ENCODE measurements around the gene MRPL24. TPM values are rescaled to one million over a fixed set of nuclear protein-coding genes. Genes with fewer than 3 reads are reported as not detected.

The MRPL24 gene
- total RNA-seq, 8 experiments from 2014 or later: 81.4 to 166 (median 101) TPM

DNA sequence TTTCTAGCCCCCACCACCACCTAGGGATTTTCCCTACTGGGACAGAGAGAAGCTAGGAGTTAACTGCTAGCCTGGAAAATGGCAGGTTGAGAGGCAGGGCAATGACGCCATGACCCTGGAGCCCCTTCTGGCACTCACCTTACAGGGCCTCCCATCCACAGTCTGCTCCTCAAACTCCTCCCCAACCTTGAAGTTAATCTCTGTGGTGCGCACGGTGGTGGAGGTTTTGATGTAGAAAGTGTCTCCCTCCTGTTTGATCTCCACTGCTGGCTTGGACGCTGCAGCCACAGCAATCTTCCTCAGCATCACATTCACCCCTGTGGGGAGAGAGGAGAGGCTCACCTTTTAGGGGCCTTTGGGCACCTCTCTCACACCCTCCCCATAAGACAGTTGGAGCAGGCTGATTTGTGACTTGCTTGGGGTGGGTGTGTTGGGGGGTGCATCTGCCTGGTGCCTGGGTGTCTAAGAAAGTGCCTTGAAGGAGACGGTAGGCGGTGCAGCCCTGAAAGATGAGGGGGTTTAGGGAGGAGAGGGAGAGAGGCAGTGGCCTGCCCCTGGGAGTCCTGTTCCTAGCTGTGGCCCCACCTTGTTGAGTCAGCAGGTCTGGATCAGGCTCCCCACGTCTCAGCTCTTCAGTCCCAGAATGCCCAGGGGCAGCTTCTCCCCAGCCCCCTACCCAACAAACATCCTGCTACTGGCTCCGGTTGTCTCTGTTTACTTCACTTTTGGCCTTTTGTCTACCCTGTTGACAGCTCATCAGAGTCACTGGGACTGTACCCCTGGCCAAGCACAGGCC, 40.0 kb downstream of the MRPL24 start:
- Histone ChIP-seq H3K27ac (no peak overlapping the region), H3K4me3 (no peak overlapping the region), H3K4me1 (replicated peaks in 1 of 2) (peaks cover 31 to 53% of the 10 kb centered on the region in 2 donors)
- in situ Hi-C loops (cut with MboI; ENCODE audit: low pct_unique_long_range_greater_than_20kb in 2 of 9, low sequenced_read_pairs in 9 of 9, unreplicated experiment in 9 of 9): no loop called here
- WGBS, 10 experiments: 60 to 86% (median 76%) methylated on average over 1 to 7 of the region's 8 CpGs; no CpG with 5 or more reads in 4 of the 10 experiments
- ATAC-seq (replicated peaks in 6 of 8): no peak

DNA sequence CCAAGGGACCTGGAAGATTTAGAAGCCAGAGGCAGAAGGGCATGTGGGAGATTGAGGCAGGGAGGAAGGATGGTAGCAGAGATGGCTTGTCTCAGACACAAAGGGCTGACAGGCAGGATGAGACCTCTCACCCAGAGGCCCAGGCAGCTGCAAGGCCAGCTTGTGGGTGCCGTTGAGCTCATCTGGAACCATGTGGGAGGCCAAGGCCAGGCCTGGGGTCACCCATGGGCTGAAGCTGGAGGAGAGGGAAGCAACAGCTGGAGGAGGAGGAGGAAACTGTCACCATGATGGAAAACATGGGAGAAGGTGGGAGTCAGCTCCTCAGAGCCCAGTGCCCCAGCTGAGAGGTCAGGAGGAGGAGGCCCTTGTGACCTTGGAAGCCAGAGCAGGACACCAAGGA, 41.9 kb downstream of the MRPL24 start:
- ATAC-seq (replicated peaks in 6 of 8): no peak
- H3K27ac ChIP-seq: no peak overlapping the region
- WGBS, 10 experiments: 13 to 14% methylated on average over 1 of the region's 1 CpG; no CpG with 5 or more reads in 8 of the 10 experiments
- H3K4me1 ChIP-seq (replicated peaks in 1 of 2): peaks cover 37 to 46% of the 10 kb centered on the region in 2 donors
- no peak overlapping the region for H3K4me3 ChIP-seq
- in situ Hi-C loops (cut with MboI; ENCODE audit: low pct_unique_long_range_greater_than_20kb in 2 of 9, low sequenced_read_pairs in 9 of 9, unreplicated experiment in 9 of 9): loop anchor here in 2 of 9 experiments (25.0 kb wide), 1 partner anchor 163 kb away; the partner anchor contains the start of genes INSRR (in 2 of the 2) and NTRK1 (in 2 of the 2)

DNA sequence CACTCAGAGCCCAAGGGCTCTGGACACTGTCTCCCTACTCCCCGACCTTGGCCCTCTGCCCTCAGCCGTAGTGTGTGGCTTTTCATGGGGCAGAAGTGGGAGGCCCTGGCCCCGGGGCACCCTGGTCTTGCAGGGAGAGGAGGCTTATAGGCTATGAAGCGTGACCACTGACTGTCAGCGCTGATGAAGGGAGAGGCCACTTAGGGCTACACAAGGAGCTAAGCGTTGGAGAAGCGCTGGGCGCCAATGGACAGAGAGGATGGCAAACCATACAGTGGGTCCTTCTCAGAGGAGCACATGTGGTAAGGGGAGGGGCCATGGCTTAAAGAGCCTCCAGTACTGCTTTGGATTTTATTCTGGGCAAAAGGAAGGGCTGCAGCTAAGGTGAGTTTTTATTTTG, 43.4 kb downstream of the MRPL24 start:
- WGBS, 10 experiments: 50 to 83% (median 67%) methylated on average over 2 to 8 of the region's 8 CpGs; no CpG with 5 or more reads in 6 of the 10 experiments
- peak in 6 of 8 experiments; percentile 12 to 43 (median 18) for ATAC-seq (replicated peaks in 6 of 8)
- peak overlapping the region in 1 of 2 donors; percentile 14 for H3K27ac ChIP-seq
- no peak overlapping the region for H3K4me3 ChIP-seq
- peaks cover 46 to 50% of the 10 kb centered on the region in 2 donors for H3K4me1 ChIP-seq (replicated peaks in 1 of 2)
- in situ Hi-C loops (cut with MboI; ENCODE audit: low pct_unique_long_range_greater_than_20kb in 2 of 9, low sequenced_read_pairs in 9 of 9, unreplicated experiment in 9 of 9): loop anchor here in 2 of 9 experiments (25.0 kb wide), 1 partner anchor 165 kb away; the partner anchor contains the start of genes INSRR (in 2 of the 2) and NTRK1 (in 2 of the 2)

DNA sequence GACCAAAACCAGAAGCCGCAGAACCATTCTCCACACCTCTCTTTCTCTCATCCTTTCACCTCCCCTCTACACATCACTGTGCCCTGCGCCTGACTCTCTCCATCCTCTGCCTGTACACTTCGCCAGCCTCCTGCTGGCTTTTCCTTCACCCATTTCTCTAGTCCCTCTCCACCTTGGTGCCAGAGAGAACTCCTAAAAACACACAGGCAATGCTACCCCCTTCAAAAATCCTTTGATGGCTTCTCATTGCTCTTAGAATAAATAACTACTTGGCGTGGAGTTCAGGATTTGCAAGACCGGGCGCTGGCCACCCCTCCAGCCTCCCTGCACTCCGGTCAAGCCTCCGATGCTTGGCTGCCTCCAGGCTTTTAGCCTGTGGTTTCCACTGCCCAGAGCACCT, 44.1 kb downstream of the MRPL24 start:
- no peak for ATAC-seq (replicated peaks in 6 of 8)
- H3K4me3 ChIP-seq: no peak overlapping the region
- 60 to 90% (median 74%) methylated on average over 2 to 8 of the region's 8 CpGs; no CpG with 5 or more reads in 2 of the 10 experiments for WGBS, 10 experiments
- in situ Hi-C loops (cut with MboI; ENCODE audit: low pct_unique_long_range_greater_than_20kb in 2 of 9, low sequenced_read_pairs in 9 of 9, unreplicated experiment in 9 of 9): loop anchor here in 2 of 9 experiments (25.0 kb wide), 1 partner anchor 166 kb away; the partner anchor contains the start of genes INSRR (in 2 of the 2) and NTRK1 (in 2 of the 2)
- peaks cover 46 to 50% of the 10 kb centered on the region in 2 donors for H3K4me1 ChIP-seq (replicated peaks in 1 of 2)
- no peak overlapping the region for H3K27ac ChIP-seq

DNA sequence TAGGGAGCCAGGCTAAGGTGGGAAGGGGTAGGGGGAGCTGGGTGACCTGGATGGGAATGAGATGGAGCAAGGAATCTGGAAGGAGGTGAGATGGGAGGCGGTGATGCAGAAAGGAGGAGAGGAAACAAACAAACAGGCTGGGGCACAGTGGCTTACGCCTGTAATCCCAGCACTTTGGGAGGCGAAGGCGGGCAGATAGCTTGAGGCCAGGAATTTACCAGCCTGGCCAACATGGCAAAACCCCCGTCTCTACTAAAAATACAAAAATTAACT, 46.3 kb downstream of the MRPL24 start:
- in situ Hi-C loops (cut with MboI; ENCODE audit: low pct_unique_long_range_greater_than_20kb in 2 of 9, low sequenced_read_pairs in 9 of 9, unreplicated experiment in 9 of 9): loop anchor here in 2 of 9 experiments (25.0 kb wide), 1 partner anchor 168 kb away; the partner anchor contains the start of genes INSRR (in 2 of the 2) and NTRK1 (in 2 of the 2)
- no peak overlapping the region for H3K27ac ChIP-seq
- H3K4me3 ChIP-seq: no peak overlapping the region
- H3K4me1 ChIP-seq (replicated peaks in 1 of 2): peaks cover 60 to 61% of the 10 kb centered on the region in 2 donors
- no peak for ATAC-seq (replicated peaks in 6 of 8)
- 61 to 100% (median 88%) methylated on average over 1 to 5 of the region's 5 CpGs; no CpG with 5 or more reads in 3 of the 10 experiments for WGBS, 10 experiments

DNA sequence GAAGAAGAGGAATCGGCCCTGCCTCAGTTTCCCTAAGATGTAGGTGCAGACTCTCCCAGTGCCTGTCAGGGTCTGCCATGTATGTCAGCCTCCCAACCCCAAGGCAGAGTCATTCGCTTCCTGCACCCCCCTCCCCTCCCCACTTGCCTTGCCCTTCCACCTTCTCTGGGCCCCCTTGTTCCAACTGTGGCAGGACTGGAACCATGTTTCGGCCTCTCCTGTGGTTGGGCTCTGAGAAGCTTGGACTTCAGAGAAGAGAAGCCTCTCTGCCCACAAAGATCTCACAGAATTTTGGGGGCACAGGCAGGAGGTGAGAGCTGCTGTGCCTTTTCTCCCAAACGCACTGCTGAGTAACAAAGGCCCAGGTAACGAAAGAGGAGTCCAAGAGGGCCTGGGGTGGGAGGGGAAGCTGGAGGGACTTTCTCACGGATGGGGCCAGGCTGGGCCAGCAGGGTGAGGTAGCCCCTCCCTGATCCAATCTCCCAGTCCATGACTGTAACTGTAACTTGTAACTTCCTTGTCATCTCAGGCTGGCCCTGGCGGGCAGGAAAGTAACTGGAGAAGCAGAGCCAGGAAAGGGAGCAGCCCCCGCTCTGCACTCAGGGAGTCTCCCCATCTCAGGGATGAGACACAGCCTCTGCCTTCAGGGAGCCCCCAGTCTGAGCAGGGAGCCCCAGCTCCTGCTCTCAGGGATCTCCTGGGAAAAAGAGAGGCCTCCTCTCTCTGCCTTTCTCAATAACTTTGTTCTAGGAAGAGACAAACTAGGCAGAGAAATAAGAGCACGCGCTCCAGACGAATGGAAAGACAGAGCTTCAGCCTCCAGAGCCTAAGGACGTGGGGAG, 46.8 kb downstream of the MRPL24 start:
- peak in 1 of 8 experiments; percentile 9 for ATAC-seq (replicated peaks in 6 of 8)

DNA sequence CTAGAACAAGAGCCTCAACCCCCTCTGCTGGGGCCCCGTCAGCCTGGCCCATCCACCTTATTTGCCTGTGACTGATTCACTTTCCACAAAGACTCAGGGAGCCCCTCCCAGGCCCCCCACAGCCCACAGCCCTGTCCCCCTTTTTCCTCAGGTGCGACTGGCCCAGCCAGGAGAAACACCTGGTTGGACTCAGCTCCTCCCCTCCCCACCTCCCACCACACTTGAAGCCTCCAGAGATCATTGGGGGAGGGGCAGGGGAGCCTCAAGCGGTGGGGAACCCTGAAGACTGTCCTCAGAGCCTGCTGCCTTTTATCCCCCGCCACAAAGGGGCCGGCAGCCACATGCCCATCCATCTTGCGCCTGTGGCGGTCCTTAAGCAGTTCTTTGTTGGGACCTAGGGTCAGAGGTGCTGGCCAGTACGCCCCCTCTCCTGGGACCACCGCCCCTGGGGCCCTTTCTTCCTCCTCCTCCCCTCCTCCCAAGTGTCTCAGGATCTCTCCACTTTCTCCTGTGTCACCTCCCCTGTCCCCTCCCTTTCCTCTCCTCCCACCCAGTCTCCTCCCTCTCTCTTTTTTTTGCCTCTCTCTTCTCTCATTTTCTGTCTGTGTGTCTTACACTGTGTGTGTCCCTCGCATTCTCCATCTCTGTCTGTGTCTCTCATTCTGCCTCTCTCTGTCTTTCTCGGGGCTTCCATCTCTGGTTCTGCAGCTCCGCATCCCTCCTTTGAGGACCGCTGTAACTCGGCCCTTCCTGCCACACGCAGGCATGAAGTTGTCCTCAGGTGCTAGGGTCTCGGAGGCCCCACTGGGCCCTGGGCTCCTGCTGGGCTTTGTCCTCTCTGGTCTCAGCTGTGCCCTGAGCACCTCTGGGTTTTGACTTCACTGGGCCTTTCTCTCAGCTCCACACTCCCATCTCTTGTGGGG, 47.7 kb downstream of the MRPL24 start:
- Histone ChIP-seq H3K4me3 (no peak overlapping the region), H3K4me1 (replicated peaks in 1 of 2) (peaks cover 64 to 66% of the 10 kb centered on the region in 2 donors), H3K27ac (peak overlapping the region; percentile 4 to 51)
- in situ Hi-C loops (cut with MboI; ENCODE audit: low pct_unique_long_range_greater_than_20kb in 2 of 9, low sequenced_read_pairs in 9 of 9, unreplicated experiment in 9 of 9): loop anchor here in 2 of 9 experiments (25.0 kb wide), 1 partner anchor 169 kb away; the partner anchor contains the start of genes INSRR (in 2 of the 2) and NTRK1 (in 2 of the 2)
- peak in 3 of 8 experiments; percentile 16 to 25 (median 22) for ATAC-seq (replicated peaks in 6 of 8)
- WGBS, 10 experiments: 18 to 85% (median 58%) methylated on average over 1 to 7 of the region's 16 CpGs; no CpG with 5 or more reads in 2 of the 10 experiments

More for the DNA sequence above, 46.8 kb downstream of the MRPL24 start:
- 32 to 86% (median 72%) methylated on average over 3 to 7 of the region's 12 CpGs; no CpG with 5 or more reads in 2 of the 10 experiments for WGBS, 10 experiments
- Histone ChIP-seq H3K4me1 (replicated peaks in 1 of 2) (peaks cover 64 to 66% of the 10 kb centered on the region in 2 donors), H3K27ac (peak overlapping the region in 1 of 2 donors; percentile 51), H3K4me3 (no peak overlapping the region)
- in situ Hi-C loops (cut with MboI; ENCODE audit: low pct_unique_long_range_greater_than_20kb in 2 of 9, low sequenced_read_pairs in 9 of 9, unreplicated experiment in 9 of 9): loop anchor here in 2 of 9 experiments (25.0 kb wide), 1 partner anchor 168 kb away; the partner anchor contains the start of genes INSRR (in 2 of the 2) and NTRK1 (in 2 of the 2)

DNA sequence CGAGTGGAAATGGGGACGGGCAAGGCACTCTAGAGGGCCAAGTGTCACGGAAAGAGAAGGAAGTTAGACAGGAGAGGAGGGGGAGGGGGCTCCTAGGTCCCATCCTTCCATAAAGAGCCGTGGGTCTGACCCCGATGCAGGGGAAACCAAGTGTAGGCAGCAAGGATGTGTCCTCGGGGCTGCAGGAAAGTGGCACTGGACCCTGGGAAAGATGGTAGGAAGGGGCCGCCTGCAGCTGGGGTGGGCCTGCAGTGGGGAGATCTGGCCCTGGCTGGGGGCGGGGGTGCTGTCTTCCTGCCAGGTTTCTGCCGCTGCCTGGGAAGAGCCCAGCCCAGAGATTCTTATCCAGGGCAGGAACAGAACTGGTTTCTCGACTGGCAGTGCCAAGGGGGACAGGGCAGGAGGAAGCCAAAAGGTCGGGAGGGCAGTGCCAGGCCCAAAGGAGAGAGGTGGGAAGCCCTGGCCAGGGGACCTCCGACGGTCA, 48.4 kb downstream of the MRPL24 start:
- ATAC-seq (replicated peaks in 6 of 8): no peak
- H3K27ac ChIP-seq: peak overlapping the region; percentile 4 to 51
- WGBS, 10 experiments: 0 to 7% (median 0%) methylated on average over 1 to 4 of the region's 13 CpGs; no CpG with 5 or more reads in 7 of the 10 experiments

DNA sequence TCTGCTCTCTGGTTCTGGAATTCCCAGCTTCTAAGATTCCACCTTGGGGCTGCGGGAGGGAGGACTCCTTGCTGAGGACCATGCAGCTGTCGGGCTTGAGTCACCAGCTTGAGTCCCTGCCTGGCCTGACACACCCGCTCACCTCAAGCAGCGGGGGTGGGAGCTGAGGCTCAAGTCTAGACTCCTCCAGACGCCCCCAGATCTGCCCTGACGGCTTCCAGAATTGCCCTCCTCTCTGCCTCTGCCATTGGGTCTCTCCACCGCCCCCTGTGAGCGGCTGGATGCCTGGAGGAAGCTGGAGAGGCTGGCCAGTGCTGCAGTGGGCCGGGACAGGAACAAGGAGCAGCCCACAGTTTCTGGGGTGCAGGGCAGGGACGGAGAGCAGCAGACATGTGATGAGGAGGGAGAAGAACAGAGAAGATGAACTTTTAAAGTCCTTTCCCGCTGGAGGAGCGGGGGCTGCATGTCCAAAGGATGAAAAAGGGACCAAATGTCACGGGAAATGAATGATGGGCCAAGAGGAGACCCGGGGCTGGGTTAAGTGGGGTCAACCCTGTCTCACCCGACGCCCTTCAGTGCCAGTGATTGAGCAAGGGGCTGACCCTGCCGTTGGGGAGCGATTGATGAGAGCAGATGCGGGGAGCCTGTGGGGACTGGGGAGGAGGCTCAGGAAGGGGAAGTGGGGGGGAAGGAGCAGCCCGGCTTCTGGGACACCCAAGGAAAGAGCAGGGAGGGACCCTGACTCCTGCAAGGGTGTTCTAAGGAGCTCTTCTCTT, 49.0 kb downstream of the MRPL24 start:
- 0 to 40% (median 8%) methylated on average over 1 to 12 of the region's 20 CpGs; no CpG with 5 or more reads in 2 of the 10 experiments for WGBS, 10 experiments
- Histone ChIP-seq H3K4me1 (replicated peaks in 1 of 2) (peaks cover 54 to 58% of the 10 kb centered on the region in 2 donors), H3K27ac (peak overlapping the region in 1 of 2 donors; percentile 61), H3K4me3 (no peak overlapping the region)
- ATAC-seq (replicated peaks in 6 of 8): peak in 6 of 8 experiments; percentile 7 to 32 (median 22)
- in situ Hi-C loops (cut with MboI; ENCODE audit: low pct_unique_long_range_greater_than_20kb in 2 of 9, low sequenced_read_pairs in 9 of 9, unreplicated experiment in 9 of 9): loop anchor here in 2 of 9 experiments (25.0 kb wide), 1 partner anchor 170 kb away; the partner anchor contains the start of genes INSRR (in 2 of the 2) and NTRK1 (in 2 of the 2)

More for the DNA sequence above, 48.4 kb downstream of the MRPL24 start:
- H3K4me1 ChIP-seq (replicated peaks in 1 of 2): peaks cover 60 to 64% of the 10 kb centered on the region in 2 donors
- in situ Hi-C loops (cut with MboI; ENCODE audit: low pct_unique_long_range_greater_than_20kb in 2 of 9, low sequenced_read_pairs in 9 of 9, unreplicated experiment in 9 of 9): loop anchor here in 2 of 9 experiments (25.0 kb wide), 1 partner anchor 170 kb away; the partner anchor contains the start of genes INSRR (in 2 of the 2) and NTRK1 (in 2 of the 2)
- H3K4me3 ChIP-seq: no peak overlapping the region

DNA sequence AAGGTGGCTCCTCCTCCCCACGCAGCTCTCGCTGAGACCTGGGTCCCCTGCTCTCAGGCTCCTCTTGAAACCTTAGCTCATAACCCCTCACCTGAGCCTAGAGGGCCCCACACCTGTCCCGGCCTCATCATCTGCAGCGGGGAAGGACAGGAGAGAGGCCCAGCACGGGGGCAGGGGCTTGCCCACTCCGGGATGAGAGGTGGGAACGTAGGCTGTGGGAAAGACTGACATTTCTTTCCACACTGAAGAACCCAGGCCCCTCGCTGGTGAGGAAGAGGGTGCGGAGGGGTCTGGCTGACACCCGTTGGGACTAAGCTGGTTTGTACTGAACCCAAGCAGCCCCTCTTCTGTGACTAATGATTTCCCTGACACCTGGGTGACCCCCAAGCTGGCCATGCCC, 49.7 kb downstream of the MRPL24 start:
- Histone ChIP-seq H3K4me3 (no peak overlapping the region), H3K27ac (peak overlapping the region in 1 of 2 donors; percentile 61), H3K4me1 (replicated peaks in 1 of 2) (peaks cover 53 to 58% of the 10 kb centered on the region in 2 donors)
- no peak for ATAC-seq (replicated peaks in 6 of 8)
- WGBS, 10 experiments: 20 to 90% (median 24%) methylated on average over 1 to 3 of the region's 10 CpGs; no CpG with 5 or more reads in 7 of the 10 experiments
- in situ Hi-C loops (cut with MboI; ENCODE audit: low pct_unique_long_range_greater_than_20kb in 2 of 9, low sequenced_read_pairs in 9 of 9, unreplicated experiment in 9 of 9): loop anchor here in 2 of 9 experiments (25.0 kb wide), 1 partner anchor 171 kb away; the partner anchor contains the start of genes INSRR (in 2 of the 2) and NTRK1 (in 2 of the 2)
